PC-3 (cell line): ENCODE measurements around the gene AGRP. TPM values are rescaled to one million over a fixed set of nuclear protein-coding genes. Genes with fewer than 3 reads are reported as not detected.

Experiments
- ATAC-seq: fragments of 200-7000 bp; cut with Tn5 transposase; 2 replicates; pipeline ENCODE4 v1.9.1; 2020; ENCODE audit warnings: mild to moderate bottlenecking, moderate library complexity
- BruUV-seq: library from RNA; stranded (reverse); fragments of 400-500 nt; replicated peaks from 2 replicates; lab custom pipeline; 2021; lab: Mats Ljungman, UMichigan
- CTCF ChIA-PET: fragments of 300-600 bp; sonication (Branson Sonifier 250); formaldehyde crosslinking; loops from one replicate; lab custom pipeline; 2022; ENCODE audit warnings: antibody characterized with exemption; lab: Charles Lee
- POLR2A ChIA-PET: fragments of 300-600 bp; sonication (Branson Sonifier 250); formaldehyde crosslinking; loops from one replicate; lab custom pipeline; 2022; ENCODE audit warnings: antibody characterized with exemption; ENCODE audit not compliant: unreplicated experiment; lab: Charles Lee
- DNase-seq: peaks from one replicate; pipeline ENCODE4 v3.0.0-alpha.2; 2015
- H2AFZ ChIP-seq: fragments of 300-600 bp; sonication (generic); 2 replicates; pipeline ENCODE4 v1.6.0; 2016; ENCODE audit warnings: antibody characterized with exemption, low read length
- H3F3A ChIP-seq: fragments of 300-600 bp; sonication (generic); one replicate; pipeline ENCODE4 v1.6.0; 2017; ENCODE audit warnings: antibody characterized with exemption, low read length, control low read depth, mild to moderate bottlenecking; ENCODE audit not compliant: unreplicated experiment
- H3K27ac ChIP-seq: fragments of 300-600 bp; sonication (generic); 2 replicates; pipeline ENCODE4 v1.5.1; 2016; ENCODE audit warnings: mild to moderate bottlenecking, low read length
- H3K27me3 ChIP-seq: fragments of 300-600 bp; sonication (generic); 2 replicates; pipeline ENCODE4 v1.6.1; 2016; ENCODE audit warnings: low read length, mixed read lengths
- H3K36me3 ChIP-seq: fragments of 300-600 bp; sonication (generic); 2 replicates; pipeline ENCODE4 v1.6.1; 2016; ENCODE audit warnings: low read depth, mixed run types, low read length, mixed read lengths
- H3K4me1 ChIP-seq: fragments of 300-600 bp; sonication (generic); 2 replicates; pipeline ENCODE4 v1.5.1; 2016; ENCODE audit warnings: low read length; ENCODE audit not compliant: insufficient read depth
- H3K4me2 ChIP-seq: fragments of 300-600 bp; sonication (generic); 2 replicates; pipeline ENCODE4 v1.6.0; 2016; ENCODE audit warnings: low read length
- H3K4me3 ChIP-seq: fragments of 300-600 bp; sonication (generic); 2 replicates; pipeline ENCODE4 v1.5.1; 2016; ENCODE audit warnings: mild to moderate bottlenecking, low read length, mixed read lengths
- H3K79me2 ChIP-seq: fragments of 300-600 bp; sonication (generic); 2 replicates; pipeline ENCODE4 v1.6.1; 2017; ENCODE audit warnings: low read length, mixed read lengths
- H3K9ac ChIP-seq: fragments of 300-600 bp; sonication (generic); 2 replicates; pipeline ENCODE4 v1.6.0; 2016; ENCODE audit warnings: mild to moderate bottlenecking, low read length
- H3K9me2 ChIP-seq: fragments of 300-600 bp; sonication (generic); replicated peaks from 2 replicates; pipeline ENCODE4 v1.6.1; 2016; ENCODE audit warnings: mixed run types, low read length, mixed read lengths
- H3K9me3 ChIP-seq: fragments of 300-600 bp; sonication (generic); 2 replicates; pipeline ENCODE4 v1.6.1; 2016; ENCODE audit warnings: low read length, mixed read lengths
- H4K20me1 ChIP-seq: fragments of 300-600 bp; sonication (generic); 2 replicates; pipeline ENCODE4 v1.6.1; 2016; ENCODE audit warnings: low read length, mixed read lengths
- CTCF ChIP-seq: fragments of 300-600 bp; sonication (generic); conservative IDR thresholded peaks from 2 replicates; pipeline ENCODE4 v1.5.1; 2017; ENCODE audit warnings: antibody characterized with exemption, low read depth, mild to moderate bottlenecking, low read length
- EZH2 ChIP-seq: fragments of 300-600 bp; sonication (generic); IDR thresholded peaks from one replicate; pipeline ENCODE4 v1.6.1; 2017; ENCODE audit warnings: antibody characterized with exemption, mild to moderate bottlenecking, low read length; ENCODE audit not compliant: unreplicated experiment
- EZH2phosphoT487 ChIP-seq: fragments of 300-600 bp; sonication (generic); IDR thresholded peaks from 2 replicates; pipeline ENCODE4 v1.6.1; 2018; ENCODE audit warnings: mild to moderate bottlenecking, antibody characterized with exemption, low read length, borderline replicate concordance
- intact Hi-C: fragments of 100-400 bp; cut with micrococcal nuclease; formaldehyde crosslinking; loops from 2 replicates; pipeline ENCODE4 v1.9.0; 2023
- total RNA-seq: library from RNA; depleted of rRNA; stranded (reverse); fragments of >200 nt; gene quantifications from 2 replicates; pipeline ENCODE4 v1.2.3, GENCODE V29; 2014

The AGRP gene
- total RNA-seq, 1 experiment from 2014 or later, result not detected

- Histone ChIP-seq H2AFZ (no peak overlapping the region), H3K27ac (no peak overlapping the region), H3K9me2 (no peaks in the 10 kb centered on the region), H3K27me3 (no peaks in the 10 kb centered on the region), H3K4me2 (no peak overlapping the region), H3K9me3 (no peaks in the 10 kb centered on the region), H3F3A (no peaks in the 10 kb centered on the region), H3K36me3 (no peaks in the 10 kb centered on the region), H3K4me3 (no peak overlapping the region), H4K20me1 (peaks cover 8% of the 10 kb centered on the region; the same call in 1 of the 2 replicates), H3K4me1 (no peaks in the 10 kb centered on the region), H3K9ac (no peak overlapping the region), H3K79me2 (peaks cover 86% of the 10 kb centered on the region)
- intact Hi-C loops, result no loop called here
- no peak for DNase-seq
- no TSS peak for BruUV-seq
- no peak for TF ChIP-seq CTCF
- no peak for TF ChIP-seq EZH2
- no peak for TF ChIP-seq EZH2phosphoT487
- ATAC-seq, result no peak
- POLR2A ChIA-PET, result no interaction called here
- CTCF ChIA-PET, result no interaction called here
Observed at GRCh38 chr16:67474551-67475455, 8.5 kb downstream of the AGRP start.

GRCh38 chr16:67471758-67472384 lies 11.5 kb downstream of the AGRP start:
- no peaks in the 10 kb centered on the region for H3K9me2 ChIP-seq
- H4K20me1 ChIP-seq, result peaks cover 8% of the 10 kb centered on the region; the same call in 1 of the 2 replicates
- H3K79me2 ChIP-seq, result peaks cover 64% of the 10 kb centered on the region
- no peaks in the 10 kb centered on the region for H3K9me3 ChIP-seq
- no peak for TF ChIP-seq EZH2
- no peak for TF ChIP-seq EZH2phosphoT487
- TF ChIP-seq CTCF, result no peak
- intact Hi-C loops, result no loop called here
- H3K4me3 ChIP-seq, result no peak overlapping the region
- no peak overlapping the region for H2AFZ ChIP-seq
- no peak for DNase-seq
- no peaks in the 10 kb centered on the region for H3K4me1 ChIP-seq
- POLR2A ChIA-PET, result no interaction called here
- H3K27ac ChIP-seq, result no peak overlapping the region
- no peaks in the 10 kb centered on the region for H3K36me3 ChIP-seq
- no peak overlapping the region for H3K4me2 ChIP-seq
- H3K27me3 ChIP-seq, result no peaks in the 10 kb centered on the region
- H3F3A ChIP-seq, result no peaks in the 10 kb centered on the region
- H3K9ac ChIP-seq, result no peak overlapping the region
- ATAC-seq, result no peak
- CTCF ChIA-PET, result no interaction called here
- BruUV-seq, result no TSS peak
